Colon (tissue), 2 donors: ENCODE data around the gene ABCA5.
"Not testable (repeated sequence)": the region's sequence is repeated elsewhere in the genome, so short reads cannot be mapped to it uniquely, and the experiment has no call there.

Experiments
- FAIRE-seq: peaks from 2 replicates; lab custom pipeline; 2012; peaks lifted over from hg19 to GRCh38; lab: Jason Lieb, UNC
- donor health status: control.
- donor health status: control.

The ABCA5 gene

GRCh38 chr17:69325518-69326376, 1.2 kb downstream of the ABCA5 start:
- FAIRE-seq = no peak

GRCh38 chr17:69323806-69324205, 3.1 kb downstream of the ABCA5 start:
- FAIRE-seq = no peak

DNA sequence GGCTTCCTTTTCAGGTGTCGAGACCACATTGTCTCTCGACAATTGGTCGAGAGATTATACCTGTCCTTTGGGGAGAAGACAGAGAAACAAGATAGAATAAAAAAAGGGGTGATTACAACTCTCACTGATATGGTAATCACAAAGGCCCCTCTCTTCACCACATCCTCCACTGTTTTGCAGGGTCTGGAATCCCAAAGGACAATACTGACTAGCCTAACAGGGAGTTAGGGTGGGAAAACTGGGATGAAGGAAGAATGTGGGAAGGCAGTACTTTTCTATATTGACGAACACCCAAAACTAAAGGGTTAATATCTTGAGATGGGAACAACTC, 6.1 kb downstream of the ABCA5 start:
- FAIRE-seq = no peak

DNA sequence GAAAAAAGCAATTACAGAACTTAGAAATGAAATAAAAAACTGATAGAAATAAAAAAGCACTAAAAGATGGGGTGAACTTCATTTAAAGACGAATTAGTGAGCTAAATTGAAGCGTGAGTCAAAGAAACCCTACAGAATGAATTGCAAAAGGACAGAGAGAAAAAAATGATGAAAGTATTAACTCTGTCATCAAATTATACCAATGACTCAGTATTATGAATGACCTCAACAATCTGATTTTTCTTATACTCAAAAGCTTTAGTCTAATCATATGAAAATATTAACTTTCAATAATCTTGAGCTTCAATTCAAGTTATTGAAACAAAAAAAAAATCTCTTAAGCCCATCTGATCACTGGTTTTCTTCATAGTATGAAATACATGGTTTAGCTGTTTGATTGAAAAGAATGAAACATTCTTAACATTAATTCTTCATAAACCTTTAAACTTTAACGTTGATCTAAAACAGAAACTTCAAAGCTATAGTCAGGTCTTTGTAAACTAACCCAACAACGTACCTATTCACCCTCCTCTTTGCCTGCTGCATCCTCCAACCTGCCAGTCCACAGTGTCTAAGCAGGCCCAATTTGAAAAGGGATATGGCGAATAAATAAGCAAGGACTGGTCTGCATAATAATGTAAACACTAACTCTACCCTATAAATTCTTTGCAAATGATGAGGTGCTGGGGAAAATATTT, 6.6 kb downstream of the ABCA5 start:
- no peak for FAIRE-seq

DNA sequence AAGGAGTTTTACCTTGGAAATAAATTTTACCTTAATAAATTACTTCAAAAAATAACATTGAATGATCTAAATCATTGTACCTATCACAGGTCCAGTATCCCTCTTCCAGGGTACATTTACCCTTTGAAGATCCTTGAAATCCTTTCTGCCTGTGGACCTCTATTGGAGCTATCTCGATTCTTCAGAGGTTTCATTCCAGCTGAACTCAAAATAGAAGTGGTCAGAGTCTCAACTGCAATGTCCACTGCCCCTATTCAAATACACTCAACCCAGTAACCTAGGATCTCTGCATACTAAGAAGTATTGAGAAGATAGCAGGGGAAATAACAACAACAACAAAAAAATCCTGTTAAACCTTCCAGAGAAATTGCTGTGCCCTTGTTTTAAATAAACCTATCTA, 9.3 kb downstream of the ABCA5 start:
- FAIRE-seq = no peak

DNA sequence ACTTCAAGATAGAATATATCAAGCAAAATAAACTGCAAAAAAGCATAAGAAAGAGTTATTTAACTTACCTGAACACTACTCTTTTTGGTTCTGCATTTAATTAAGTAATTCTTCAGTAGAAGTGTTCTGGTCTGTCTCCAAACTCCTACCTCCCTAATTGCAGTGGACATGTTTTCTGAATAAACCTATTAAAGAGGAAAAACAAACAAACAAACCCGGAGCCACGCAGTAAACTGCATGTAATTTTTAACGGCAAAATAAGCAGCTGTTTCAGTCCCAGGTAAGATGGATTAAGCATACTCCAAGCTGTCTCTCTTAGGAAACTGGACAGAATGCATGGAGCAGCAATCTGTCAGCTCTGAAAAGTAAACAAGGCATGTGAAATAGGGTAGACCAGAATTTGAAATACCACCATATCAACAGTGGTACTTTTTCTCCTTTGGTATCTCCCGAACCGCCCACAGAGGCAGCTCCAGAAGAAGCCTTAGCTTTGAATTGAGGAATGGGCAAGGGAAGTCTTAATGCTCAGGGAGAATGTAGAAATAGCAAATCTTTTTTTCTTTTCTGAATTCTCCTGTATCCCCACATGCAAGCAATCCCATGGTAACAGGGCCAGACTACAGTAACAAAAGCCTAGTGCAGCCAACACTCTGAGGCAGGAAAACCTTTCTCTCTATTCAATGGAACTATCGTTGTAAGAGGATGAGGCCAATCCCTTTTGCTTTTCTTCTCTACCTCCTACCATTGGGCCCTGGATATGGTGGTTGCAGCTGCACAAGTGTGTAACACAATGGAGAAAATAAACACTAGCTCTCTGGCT, 12.5 kb downstream of the ABCA5 start:
- no peak for FAIRE-seq

DNA sequence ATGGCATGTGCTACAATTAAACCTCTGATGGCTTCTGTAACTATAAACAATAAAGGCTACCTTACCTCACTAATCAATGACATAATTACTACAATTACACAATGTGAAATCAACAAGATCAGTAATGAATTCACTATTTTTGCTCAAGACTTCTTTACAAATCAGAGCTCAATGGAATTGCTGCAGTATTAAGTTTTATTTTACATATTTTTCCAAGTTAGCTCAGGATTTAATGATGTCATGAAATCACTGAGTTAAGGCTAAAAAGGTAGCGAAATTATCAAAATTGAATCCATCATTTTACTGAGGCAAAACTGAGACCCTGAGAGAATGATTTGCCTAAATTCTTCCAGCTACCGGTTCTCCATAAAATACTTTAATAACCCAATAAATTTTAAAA, 21.8 kb downstream of the ABCA5 start:
- no peak for FAIRE-seq

DNA sequence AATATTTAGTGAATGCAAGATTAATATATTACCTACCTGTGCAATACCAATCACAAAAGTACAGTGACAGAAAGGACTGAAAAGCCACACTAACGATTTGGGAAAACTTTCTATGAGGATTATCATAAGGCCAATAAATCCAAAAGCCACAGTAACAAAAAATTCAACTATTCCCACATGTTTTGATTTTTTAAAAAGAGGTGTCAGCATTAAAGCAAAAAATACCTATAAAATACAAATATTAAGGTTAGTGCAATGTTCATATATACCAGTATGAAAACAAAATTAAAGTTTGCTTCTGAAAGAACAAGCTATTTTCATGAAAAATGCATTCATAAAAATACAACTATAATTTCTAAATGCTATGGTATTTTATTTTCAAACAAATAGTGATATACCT, 24.3 kb downstream of the ABCA5 start:
- no peak for FAIRE-seq

DNA sequence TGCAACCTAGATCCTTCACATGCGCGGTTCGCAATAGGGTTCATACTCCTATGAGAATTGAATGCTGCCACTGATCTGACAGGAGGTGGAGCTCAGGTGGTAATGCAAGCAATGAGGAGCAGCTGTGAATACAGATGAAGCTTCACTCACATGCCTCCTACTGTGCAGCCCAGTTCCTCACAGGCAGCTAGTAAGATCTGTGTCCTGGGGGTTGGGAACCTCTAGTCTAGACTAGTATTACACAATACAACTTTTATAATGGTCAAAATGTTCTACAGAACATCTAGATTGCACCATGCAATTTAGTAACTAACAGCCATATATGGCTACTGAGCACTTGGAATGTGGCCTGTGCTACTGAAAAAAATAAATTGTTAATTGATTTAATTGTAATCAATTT, 26.7 kb downstream of the ABCA5 start:
- no peak for FAIRE-seq

GRCh38 chr17:69298120-69298722, 28.7 kb downstream of the ABCA5 start:
- not testable (repeated sequence) for FAIRE-seq

DNA sequence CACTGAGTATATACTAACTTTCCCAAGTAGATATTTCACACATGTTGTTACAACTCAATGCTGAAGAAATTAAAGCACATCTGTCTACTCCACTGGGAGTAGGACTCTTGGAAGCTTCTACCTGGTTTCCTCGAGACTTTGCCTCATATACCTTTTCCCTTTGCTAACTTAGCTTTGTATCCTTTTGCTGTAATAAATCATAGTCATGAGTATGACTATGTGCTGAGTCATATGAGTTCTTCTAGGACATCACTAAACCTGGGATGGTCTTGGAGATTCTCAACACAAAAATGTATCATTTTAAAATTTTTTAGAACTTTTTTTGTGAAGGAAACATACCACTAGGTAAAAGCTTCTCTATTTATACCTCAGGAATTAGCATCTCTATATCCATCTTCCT, 39.8 kb downstream of the ABCA5 start:
- FAIRE-seq = no peak

DNA sequence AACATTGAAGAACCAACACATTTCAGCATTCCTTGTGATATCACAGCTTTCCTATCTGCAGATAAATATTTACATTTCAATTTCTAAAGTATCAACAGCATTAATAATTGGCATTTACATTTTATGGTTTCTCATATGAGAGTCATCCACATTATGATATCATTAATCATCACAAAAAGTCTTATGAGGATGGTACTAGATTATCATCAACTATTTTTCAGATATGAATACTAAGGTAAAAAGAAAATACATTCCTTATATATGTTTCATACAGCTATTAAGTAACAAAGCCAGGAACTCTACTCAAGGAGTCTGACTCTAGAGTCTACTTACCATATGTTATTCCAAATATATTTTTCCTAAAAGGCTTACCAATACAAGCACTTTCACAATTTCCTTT, 40.7 kb downstream of the ABCA5 start:
- no peak for FAIRE-seq

DNA sequence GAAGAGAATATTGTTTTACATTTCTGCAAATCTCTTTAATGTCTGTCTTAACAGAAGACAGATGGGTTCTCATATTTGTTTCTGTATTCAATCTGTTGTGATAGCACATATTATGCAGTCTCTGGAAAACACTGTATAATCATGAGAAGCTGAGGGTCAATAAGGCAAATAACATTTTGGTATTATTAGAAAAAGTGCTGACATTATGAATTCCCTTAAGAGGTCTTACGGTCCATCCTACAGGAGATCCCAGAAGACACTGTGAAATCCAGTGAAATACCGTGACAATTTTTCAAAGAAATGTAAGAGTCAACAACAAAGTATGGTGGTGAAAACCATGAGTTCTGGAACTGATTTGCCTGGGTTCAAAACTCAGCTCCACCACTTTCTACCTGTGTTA, 42.3 kb downstream of the ABCA5 start:
- FAIRE-seq = no peak

DNA sequence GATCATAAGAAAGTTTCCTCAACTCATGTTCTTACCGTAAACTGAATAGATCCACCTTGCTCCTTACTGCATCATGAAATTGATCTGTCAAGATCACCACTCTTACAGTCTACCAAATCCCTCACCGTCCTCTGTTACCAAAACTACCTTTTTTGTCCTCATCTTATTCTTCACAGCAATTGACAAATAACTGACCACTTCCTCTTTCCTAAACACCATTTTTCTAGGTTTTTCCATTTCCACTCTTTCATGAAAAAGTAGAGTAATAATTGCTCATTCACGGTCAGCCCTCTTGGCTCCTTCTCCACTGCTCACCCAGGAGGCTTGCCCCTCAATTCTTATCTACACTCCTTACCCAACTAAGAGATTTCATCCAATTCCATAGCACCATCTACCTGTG, 44.9 kb downstream of the ABCA5 start:
- no peak for FAIRE-seq

- FAIRE-seq = not testable (repeated sequence)
These were observed 50.7 kb downstream of the ABCA5 start for GRCh38 chr17:69276279-69276678.

- no peak for FAIRE-seq
These were observed 51.2 kb downstream of the ABCA5 start for GRCh38 chr17:69275751-69276150.

- FAIRE-seq = no peak
These were observed 55.9 kb downstream of the ABCA5 start for GRCh38 chr17:69271023-69271422.

DNA sequence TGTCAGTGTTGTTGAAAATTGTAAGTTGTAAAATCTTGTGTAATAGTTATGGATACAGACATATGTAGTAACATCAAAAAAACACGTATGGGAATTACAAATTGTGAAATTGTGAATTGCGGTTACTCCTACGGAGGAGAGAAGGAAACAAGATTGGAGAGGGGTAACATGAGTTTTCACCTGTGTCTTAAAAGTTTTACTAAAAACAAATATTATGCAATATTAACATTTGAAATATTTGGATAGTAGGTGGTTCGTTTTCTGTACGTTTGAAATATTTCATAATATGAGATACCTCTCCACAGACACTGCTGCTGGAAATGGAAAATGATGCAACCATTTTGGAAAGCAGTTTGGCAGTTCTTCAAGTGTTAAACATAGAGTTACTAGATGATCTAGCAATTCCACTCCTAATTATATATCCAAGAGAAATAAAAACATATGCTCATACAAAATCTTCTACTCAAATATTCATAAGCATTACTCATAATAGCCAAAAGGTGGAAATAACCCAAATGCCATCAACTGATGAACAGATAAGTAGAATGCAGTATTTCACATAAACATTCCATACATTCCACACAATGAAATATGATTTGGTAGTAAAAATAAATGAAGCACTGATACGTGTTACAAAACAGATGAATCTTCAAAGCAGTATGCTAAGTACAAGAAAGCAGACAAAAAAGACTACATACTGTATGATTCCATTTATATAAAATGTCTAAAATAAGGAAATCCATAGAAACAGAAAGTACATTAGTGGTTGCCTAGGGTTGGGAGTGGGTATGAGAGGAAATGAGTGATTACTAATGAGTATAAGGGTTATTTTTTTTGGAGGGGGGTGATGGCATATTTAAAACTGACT, 57.6 kb downstream of the ABCA5 start:
- no peak for FAIRE-seq

DNA sequence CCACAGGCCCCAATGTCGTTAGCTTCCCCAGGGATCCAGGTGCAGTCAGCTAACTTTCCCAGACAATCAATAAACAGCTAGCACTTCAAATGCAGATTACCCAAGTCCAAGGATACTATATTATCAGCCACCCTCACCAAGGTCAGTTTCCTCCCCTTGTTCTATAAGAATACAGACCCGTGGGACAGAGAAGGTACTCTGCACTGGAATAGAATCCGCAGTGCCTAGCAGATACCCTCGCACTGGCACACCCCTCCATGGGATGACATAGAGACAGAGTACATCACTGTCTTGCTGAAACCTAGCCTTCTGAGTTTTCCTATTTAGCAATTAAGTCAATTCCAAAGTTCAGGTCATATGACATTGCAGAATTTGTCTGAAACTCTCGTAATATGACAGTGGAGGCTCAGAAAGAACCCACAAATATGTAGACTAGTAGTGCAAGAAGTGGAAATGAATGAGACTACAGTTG, 58.4 kb downstream of the ABCA5 start:
- FAIRE-seq = no peak

DNA sequence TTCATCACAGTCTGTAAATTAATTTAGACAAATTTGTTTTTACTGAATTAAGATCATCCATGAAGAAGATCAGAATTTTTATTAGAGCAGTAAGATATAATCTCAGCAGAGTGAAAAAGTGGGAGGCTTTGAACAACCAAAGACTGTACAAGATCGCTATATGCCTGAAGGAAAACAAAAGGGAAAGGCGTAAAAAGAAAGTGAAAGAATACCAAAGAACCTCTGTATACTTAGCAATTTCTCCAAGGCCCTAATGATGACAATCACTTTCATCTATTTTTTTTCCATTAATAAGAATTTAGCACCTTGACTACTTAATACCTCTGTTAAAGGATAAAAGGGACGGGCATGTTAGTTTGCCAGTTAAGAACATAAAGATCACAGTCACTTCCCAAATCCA, 59.7 kb downstream of the ABCA5 start:
- FAIRE-seq = no peak

GRCh38 chr17:69265873-69266272, 61.1 kb downstream of the ABCA5 start:
- no peak for FAIRE-seq
